ENCODE results near the gene LECT2. TPM values are rescaled to one million over a fixed set of nuclear protein-coding genes. Genes with fewer than 3 reads are reported as not detected.

Gene LECT2
- total RNA-seq, 4 donors from 2014 or later = not detected

DNA sequence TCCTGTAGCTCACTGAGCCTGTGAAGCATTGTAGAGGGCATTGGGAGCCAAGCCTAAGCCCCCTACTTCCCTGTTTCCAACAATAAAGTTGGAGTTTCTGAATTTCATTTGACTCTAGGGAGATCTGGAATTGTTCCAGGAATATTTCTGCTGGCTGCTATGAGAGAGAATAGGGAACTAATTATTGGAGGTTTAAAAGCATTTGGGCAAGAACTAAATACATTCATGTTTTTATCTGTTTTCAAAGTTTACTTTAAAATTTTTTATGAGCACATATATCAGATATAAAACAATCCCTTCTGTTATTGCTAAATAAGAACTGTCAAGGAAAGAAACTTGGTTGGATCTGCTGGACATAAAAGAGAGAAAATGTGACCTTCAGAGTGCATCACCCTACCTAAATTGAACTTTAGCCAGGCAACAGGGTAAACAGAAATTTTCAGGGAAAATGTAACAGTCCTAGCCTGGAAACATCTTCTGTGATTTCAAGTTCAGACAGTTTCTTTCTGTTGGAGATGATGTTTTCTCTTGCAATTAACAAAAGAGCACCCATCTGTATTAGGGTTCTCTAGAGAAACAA lies 19.3 kb upstream of the LECT2 start:
- TF ChIP-seq POLR2A (IDR thresholded peaks at IDR 0.05) = no peak
- TF ChIP-seq, protein P1, sequence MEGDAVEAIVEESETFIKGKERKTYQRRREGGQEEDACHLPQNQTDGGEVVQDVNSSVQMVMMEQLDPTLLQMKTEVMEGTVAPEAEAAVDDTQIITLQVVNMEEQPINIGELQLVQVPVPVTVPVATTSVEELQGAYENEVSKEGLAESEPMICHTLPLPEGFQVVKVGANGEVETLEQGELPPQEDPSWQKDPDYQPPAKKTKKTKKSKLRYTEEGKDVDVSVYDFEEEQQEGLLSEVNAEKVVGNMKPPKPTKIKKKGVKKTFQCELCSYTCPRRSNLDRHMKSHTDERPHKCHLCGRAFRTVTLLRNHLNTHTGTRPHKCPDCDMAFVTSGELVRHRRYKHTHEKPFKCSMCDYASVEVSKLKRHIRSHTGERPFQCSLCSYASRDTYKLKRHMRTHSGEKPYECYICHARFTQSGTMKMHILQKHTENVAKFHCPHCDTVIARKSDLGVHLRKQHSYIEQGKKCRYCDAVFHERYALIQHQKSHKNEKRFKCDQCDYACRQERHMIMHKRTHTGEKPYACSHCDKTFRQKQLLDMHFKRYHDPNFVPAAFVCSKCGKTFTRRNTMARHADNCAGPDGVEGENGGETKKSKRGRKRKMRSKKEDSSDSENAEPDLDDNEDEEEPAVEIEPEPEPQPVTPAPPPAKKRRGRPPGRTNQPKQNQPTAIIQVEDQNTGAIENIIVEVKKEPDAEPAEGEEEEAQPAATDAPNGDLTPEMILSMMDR (IDR thresholded peaks at IDR 0.05) = no peak
- H3K36me3 ChIP-seq = no peaks in the 10 kb centered on the region
- intact Hi-C loops (cut with DNase I; ENCODE audit: low total_unique reads) = no loop called here
- H3K27me3 ChIP-seq = no peaks in the 10 kb centered on the region
- H3K4me1 ChIP-seq = no peaks in the 10 kb centered on the region
- no peak overlapping the region for H3K27ac ChIP-seq
- no peaks in the 10 kb centered on the region for H3K9me3 ChIP-seq
- no peak overlapping the region for H3K4me3 ChIP-seq
- DNase-seq = no peak

DNA sequence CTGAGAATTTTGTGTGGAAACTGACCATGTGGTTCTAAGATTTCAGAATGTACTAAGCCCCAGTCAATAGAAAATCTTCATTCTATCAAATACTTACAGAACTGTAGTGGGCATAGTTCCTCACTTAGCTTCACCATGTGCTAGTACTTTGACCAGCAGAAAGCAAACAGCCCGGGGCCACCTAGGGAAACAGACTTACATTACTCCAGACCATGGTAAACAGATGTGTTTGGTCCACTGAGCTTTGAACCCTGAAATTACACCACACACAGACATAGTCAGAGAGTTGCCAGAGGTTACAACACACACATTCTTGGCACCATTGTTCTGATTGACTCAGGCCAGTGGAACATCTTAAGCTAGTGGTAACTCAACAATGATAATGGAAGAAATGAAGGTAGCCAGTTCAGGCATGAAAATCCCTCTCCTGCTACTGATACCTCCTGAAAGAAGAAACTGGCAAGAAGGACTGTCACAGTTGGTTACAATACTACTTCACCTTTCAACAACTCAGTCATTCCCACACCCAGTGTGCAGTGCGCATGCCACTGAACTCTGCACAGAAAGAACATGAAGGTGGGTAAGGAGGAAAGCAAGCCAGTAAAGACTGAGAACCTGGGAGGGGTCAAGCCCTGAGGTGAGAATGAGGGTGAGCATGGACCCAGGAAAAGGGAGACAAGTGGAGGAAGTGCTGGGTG lies 18.7 kb upstream of the LECT2 start:
- no peak for DNase-seq
- no peak for TF ChIP-seq POLR2A (IDR thresholded peaks at IDR 0.05)
- TF ChIP-seq, protein P1 (IDR thresholded peaks at IDR 0.05) = no peak
- Histone ChIP-seq H3K27me3 (no peaks in the 10 kb centered on the region), H3K27ac (no peak overlapping the region), H3K9me3 (no peaks in the 10 kb centered on the region), H3K4me1 (no peaks in the 10 kb centered on the region), H3K36me3 (no peaks in the 10 kb centered on the region), H3K4me3 (no peak overlapping the region)
- intact Hi-C loops (cut with DNase I; ENCODE audit: low total_unique reads) = no loop called here

DNA sequence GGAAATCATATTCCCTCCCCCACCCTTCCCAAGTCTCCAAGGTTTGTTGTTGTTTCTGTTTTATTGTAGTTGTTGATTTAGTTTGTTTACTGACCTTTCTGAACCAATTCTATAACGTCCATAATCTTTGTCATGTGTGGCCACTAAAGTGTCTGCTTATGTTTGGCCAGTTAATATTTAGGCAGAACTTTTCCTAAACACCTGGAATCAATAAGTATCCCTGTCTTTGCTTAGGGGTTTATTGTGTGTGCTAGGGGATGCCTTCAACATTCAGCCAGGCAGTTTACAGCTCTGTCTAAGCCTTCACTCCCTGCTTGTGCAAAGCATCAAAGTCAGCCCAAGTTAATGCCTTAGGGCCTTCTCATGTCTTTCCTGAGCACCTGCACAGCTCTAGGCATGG lies 16.9 kb upstream of the LECT2 start:
- Histone ChIP-seq H3K36me3 (no peaks in the 10 kb centered on the region), H3K4me3 (no peak overlapping the region), H3K27me3 (no peaks in the 10 kb centered on the region), H3K4me1 (no peaks in the 10 kb centered on the region), H3K27ac (no peak overlapping the region), H3K9me3 (no peaks in the 10 kb centered on the region)
- DNase-seq = no peak
- intact Hi-C loops (cut with DNase I; ENCODE audit: low total_unique reads) = no loop called here
- TF ChIP-seq, protein P1 (IDR thresholded peaks at IDR 0.05) = no peak
- TF ChIP-seq POLR2A (IDR thresholded peaks at IDR 0.05) = no peak

DNA sequence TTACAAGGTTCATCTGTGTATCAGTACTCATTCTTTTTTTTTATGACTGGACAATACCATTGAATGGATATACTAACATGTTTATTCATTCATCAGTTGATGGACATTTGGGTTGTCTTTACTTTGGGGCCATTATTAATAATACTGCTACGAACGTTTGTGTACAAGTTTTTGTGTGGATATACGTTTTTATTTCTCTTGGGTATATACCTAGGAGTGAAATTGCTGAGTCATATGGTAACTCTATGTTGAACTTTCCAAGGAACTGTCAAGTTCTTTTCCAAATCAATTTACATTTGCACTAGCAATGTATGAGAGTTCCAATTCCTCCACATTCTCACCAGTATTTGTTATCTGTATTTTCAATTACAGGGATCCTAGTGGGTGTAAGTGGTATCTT lies 12.0 kb upstream of the LECT2 start:
- Histone ChIP-seq H3K27me3 (no peaks in the 10 kb centered on the region), H3K27ac (no peak overlapping the region), H3K4me3 (no peak overlapping the region), H3K9me3 (no peaks in the 10 kb centered on the region), H3K36me3 (no peaks in the 10 kb centered on the region), H3K4me1 (no peaks in the 10 kb centered on the region)
- no peak for DNase-seq
- intact Hi-C loops (cut with DNase I; ENCODE audit: low total_unique reads) = no loop called here
- TF ChIP-seq, protein P1 (IDR thresholded peaks at IDR 0.05) = no peak
- TF ChIP-seq POLR2A (IDR thresholded peaks at IDR 0.05) = no peak

DNA sequence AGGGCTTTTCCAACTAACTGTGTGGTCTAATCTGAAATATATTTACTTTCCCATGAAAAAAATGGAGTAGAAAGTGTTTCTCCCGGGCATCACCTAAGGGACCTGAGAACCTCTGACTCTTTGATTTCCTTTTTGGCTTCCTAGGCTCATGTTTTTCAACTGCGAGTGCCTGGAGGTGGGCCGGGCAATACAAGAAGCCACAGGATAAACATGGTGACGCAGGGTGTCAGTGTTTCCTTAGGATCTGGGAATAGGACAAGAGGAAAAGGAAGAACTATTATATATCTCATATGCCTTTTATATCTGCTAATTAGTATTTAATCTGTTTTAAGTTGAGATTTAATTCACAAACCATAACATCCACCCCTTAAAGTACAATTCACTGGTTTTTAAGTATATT lies 11.4 kb upstream of the LECT2 start:
- Histone ChIP-seq H3K36me3 (no peaks in the 10 kb centered on the region), H3K4me3 (no peak overlapping the region), H3K4me1 (no peaks in the 10 kb centered on the region), H3K27me3 (no peaks in the 10 kb centered on the region), H3K9me3 (no peaks in the 10 kb centered on the region), H3K27ac (no peak overlapping the region)
- TF ChIP-seq, protein P1 (IDR thresholded peaks at IDR 0.05) = no peak
- TF ChIP-seq POLR2A (IDR thresholded peaks at IDR 0.05) = no peak
- DNase-seq = no peak
- intact Hi-C loops (cut with DNase I; ENCODE audit: low total_unique reads) = no loop called here
